GM12878 (cell line): ENCODE measurements around the gene UQCR10.

Experiments
- BHLHE40 ChIP-seq, 2 experiments: fragments of 450-650 bp in 1 of 2; IDR thresholded peaks; 2 replicates each; pipeline ENCODE4 v1.6.1; 2011 to 2017; ENCODE audit warnings: low read depth in 2 of 2, borderline replicate concordance in 1 of 2, improper control_type of control experiment in 1 of 2, low read length in 1 of 2, mild to moderate bottlenecking in 1 of 2
- CHD2 ChIP-seq: IDR thresholded peaks from 2 replicates; pipeline ENCODE4 v1.6.1; 2011; ENCODE audit warnings: low read depth, low read length, improper control_type of control experiment, borderline replicate concordance
- EZH2 ChIP-seq: IDR thresholded peaks from 2 replicates; pipeline ENCODE4 v1.6.1; 2012; ENCODE audit warnings: low read depth, mild to moderate bottlenecking, control low read depth, inconsistent platforms, low read length, borderline replicate concordance; ENCODE audit not compliant: control insufficient read depth
- JUND ChIP-seq: IDR thresholded peaks from 2 replicates; pipeline ENCODE4 v1.6.1; 2012; ENCODE audit warnings: low read depth, mild to moderate bottlenecking, low read length, improper control_type of control experiment, moderate library complexity
- NRF1 ChIP-seq: conservative IDR thresholded peaks from 2 replicates; pipeline ENCODE4 v1.6.1; 2011; ENCODE audit warnings: mild to moderate bottlenecking, low read depth, low read length, improper control_type of control experiment
- SMC3 ChIP-seq: IDR thresholded peaks from 2 replicates; pipeline ENCODE4 v1.6.1; 2011; ENCODE audit warnings: low read length, improper control_type of control experiment, borderline replicate concordance
- SREBF2 ChIP-seq: IDR thresholded peaks from 2 replicates; pipeline ENCODE4 v1.6.1; 2012; ENCODE audit warnings: mild to moderate bottlenecking, low read length
- TCF12 ChIP-seq: IDR thresholded peaks from 2 replicates; pipeline ENCODE4 v1.6.1; 2011; ENCODE audit warnings: low read depth, mild to moderate bottlenecking, low read length
- TF ChIP-seq, protein P1 (sequence below), 3 experiments: IDR thresholded peaks in 2 of 3; conservative IDR thresholded peaks in 1 of 3; 2 replicates each; pipeline ENCODE4 v1.5.1; 2011; ENCODE audit warnings: low read depth in 3 of 3, low read length in 3 of 3, mild to moderate bottlenecking in 3 of 3, control low read depth in 2 of 3, moderate library complexity in 2 of 3, inconsistent platforms in 1 of 3, mixed read lengths in 1 of 3; ENCODE audit not compliant: control insufficient read depth in 2 of 3, insufficient read depth in 1 of 3; ENCODE audit errors: extremely low read depth in 1 of 3
- TF ChIP-seq, protein P2 (sequence below): fragments of 450-650 bp; IDR thresholded peaks from 2 replicates; pipeline ENCODE4 v1.6.1; 2017; ENCODE audit warnings: low read depth, mild to moderate bottlenecking, moderate library complexity
- TF ChIP-seq, protein P3 (sequence below): IDR thresholded peaks from 2 replicates; pipeline ENCODE4 v1.6.1; 2012; ENCODE audit warnings: low read depth, low read length, improper control_type of control experiment
- TF ChIP-seq, protein P4 (sequence below): fragments of 450-650 bp; IDR thresholded peaks from 2 replicates; pipeline ENCODE4 v1.6.1; 2017; ENCODE audit warnings: mild to moderate bottlenecking

DNA sequence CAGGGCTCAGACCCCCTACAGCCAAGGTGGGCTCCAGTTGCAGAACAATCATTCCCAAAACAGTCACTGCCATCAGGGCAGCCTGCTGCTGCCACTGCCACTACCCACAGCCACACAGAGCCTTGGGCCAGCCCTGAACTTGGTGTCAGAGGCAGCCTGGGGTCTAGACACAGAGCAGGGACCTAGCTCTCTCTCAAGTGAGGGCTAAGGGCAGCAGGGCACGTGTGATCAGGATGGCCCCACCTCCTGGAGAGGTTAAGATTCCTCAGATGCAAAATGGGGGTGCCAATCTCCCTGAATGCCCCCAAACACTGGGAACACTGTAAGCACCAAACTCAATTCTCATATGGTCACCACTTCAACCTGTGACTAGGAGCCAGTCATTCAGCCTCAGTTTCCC lies 31.8 kb upstream of the UQCR10 start:
- TF ChIP-seq JUND = no peak
- no peak for TF ChIP-seq SREBF2
- no peak for TF ChIP-seq SMC3
- TF ChIP-seq TCF12 = no peak
- no peak for TF ChIP-seq BHLHE40 (IDR thresholded peaks at IDR 0.05; ENCODE audit: borderline replicate concordance in 1 of 2, low read depth in 2 of 2, low read length in 1 of 2)
- TF ChIP-seq, protein P1, sequence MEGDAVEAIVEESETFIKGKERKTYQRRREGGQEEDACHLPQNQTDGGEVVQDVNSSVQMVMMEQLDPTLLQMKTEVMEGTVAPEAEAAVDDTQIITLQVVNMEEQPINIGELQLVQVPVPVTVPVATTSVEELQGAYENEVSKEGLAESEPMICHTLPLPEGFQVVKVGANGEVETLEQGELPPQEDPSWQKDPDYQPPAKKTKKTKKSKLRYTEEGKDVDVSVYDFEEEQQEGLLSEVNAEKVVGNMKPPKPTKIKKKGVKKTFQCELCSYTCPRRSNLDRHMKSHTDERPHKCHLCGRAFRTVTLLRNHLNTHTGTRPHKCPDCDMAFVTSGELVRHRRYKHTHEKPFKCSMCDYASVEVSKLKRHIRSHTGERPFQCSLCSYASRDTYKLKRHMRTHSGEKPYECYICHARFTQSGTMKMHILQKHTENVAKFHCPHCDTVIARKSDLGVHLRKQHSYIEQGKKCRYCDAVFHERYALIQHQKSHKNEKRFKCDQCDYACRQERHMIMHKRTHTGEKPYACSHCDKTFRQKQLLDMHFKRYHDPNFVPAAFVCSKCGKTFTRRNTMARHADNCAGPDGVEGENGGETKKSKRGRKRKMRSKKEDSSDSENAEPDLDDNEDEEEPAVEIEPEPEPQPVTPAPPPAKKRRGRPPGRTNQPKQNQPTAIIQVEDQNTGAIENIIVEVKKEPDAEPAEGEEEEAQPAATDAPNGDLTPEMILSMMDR (IDR thresholded peaks at IDR 0.05 in 2 of 3, conservative IDR thresholded peaks at IDR 0.05 in 1 of 3; ENCODE audit: control insufficient read depth in 2 of 3, extremely low read depth in 1 of 3, insufficient read depth in 1 of 3, low read depth in 3 of 3, low read length in 3 of 3) = no peak
- TF ChIP-seq, protein P2, sequence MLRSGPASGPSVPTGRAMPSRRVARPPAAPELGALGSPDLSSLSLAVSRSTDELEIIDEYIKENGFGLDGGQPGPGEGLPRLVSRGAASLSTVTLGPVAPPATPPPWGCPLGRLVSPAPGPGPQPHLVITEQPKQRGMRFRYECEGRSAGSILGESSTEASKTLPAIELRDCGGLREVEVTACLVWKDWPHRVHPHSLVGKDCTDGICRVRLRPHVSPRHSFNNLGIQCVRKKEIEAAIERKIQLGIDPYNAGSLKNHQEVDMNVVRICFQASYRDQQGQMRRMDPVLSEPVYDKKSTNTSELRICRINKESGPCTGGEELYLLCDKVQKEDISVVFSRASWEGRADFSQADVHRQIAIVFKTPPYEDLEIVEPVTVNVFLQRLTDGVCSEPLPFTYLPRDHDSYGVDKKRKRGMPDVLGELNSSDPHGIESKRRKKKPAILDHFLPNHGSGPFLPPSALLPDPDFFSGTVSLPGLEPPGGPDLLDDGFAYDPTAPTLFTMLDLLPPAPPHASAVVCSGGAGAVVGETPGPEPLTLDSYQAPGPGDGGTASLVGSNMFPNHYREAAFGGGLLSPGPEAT = no peak
- TF ChIP-seq CHD2 = no peak
- no peak for TF ChIP-seq NRF1
- TF ChIP-seq EZH2 = no peak
- TF ChIP-seq, protein P3, sequence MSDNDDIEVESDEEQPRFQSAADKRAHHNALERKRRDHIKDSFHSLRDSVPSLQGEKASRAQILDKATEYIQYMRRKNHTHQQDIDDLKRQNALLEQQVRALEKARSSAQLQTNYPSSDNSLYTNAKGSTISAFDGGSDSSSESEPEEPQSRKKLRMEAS = no peak
- TF ChIP-seq, protein P4, sequence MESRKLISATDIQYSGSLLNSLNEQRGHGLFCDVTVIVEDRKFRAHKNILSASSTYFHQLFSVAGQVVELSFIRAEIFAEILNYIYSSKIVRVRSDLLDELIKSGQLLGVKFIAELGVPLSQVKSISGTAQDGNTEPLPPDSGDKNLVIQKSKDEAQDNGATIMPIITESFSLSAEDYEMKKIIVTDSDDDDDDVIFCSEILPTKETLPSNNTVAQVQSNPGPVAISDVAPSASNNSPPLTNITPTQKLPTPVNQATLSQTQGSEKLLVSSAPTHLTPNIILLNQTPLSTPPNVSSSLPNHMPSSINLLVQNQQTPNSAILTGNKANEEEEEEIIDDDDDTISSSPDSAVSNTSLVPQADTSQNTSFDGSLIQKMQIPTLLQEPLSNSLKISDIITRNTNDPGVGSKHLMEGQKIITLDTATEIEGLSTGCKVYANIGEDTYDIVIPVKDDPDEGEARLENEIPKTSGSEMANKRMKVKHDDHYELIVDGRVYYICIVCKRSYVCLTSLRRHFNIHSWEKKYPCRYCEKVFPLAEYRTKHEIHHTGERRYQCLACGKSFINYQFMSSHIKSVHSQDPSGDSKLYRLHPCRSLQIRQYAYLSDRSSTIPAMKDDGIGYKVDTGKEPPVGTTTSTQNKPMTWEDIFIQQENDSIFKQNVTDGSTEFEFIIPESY = no peak
